ENCODE results near the gene TMEM163. TPM values are rescaled to one million over a fixed set of nuclear protein-coding genes. Genes with fewer than 3 reads are reported as not detected.

Gene TMEM163
- 0.16 and 1.5 TPM in 2 replicates for total RNA-seq

DNA sequence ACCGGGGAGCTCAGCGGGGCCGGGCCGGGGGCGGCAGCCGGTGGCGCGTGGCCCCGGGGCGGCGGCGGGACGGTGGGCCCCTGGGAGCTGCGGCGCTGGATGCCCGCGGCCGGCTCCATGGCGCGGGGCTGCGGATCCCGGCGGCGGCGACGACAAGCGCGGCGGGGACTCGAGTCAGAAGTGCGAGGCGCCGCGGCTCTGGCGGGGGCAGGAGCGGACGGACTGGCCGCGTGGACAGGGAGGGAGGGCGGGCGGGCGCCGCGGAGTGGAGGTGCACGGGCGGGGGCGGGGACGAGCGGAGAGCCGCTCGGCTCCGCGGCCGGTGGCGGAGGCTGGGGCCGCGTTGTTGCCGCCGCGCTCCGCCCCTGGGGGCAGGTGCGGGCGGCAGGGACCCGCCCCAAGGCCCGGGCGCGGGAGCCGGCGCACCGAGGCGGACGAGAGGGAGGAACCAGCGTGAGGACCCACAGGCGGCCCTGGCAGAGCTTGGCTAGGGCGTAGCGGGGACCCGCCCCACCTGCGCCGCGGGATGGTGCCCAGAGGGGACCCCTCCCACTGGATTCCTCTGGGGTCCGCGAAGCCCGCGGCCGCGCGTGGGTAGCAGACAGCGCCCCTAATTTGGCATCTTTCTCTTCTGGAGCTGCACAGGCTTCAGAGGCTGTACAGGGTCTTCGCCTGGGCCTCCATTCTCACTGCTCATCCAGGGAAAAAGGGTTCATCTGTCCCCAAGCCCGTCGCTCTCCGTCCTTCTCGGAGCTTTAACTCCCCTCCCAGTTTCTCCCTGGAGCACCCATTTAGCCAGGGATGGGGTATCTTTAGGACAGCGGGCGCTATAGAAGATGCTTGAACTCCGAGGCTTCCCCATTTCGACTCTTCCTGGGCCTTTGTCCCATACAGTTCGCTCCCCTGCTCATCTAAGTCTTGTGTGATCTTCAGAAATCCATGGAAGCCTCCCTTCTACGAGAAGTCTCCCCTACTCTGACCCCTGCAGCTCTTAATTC is at the start of gene TMEM163:
TMEM163 (minus strand) TSS at position 184 of the 998 bp plus-strand sequence.

Other genes starting within 250 kb of the TMEM163 start
- not detected in 2 replicates for gene ACMSD, start 119.6 kb upstream of the TMEM163 start, total RNA-seq
- 20.2 and 44.4 TPM in 2 replicates for gene CCNT2, start 199.8 kb upstream of the TMEM163 start, total RNA-seq

All from bladder microvascular endothelial cell (primary cell).